HCT116 (cell line): ENCODE data around the gene PTTG1IP.

Experiments used
- EGR1 ChIP-seq: IDR thresholded peaks from 2 replicates; pipeline ENCODE4 v1.6.1; 2012; ENCODE audit warnings: low read depth
- EZH2 ChIP-seq: fragments of 200-600 bp; sonication (generic); IDR thresholded peaks from 2 replicates; pipeline ENCODE4 v1.6.1; 2017; ENCODE audit warnings: antibody characterized with exemption, mixed run types
- EZH2phosphoT487 ChIP-seq: fragments of 200-600 bp; IDR thresholded peaks from 2 replicates; pipeline ENCODE4 v1.6.1; 2018; ENCODE audit warnings: antibody characterized with exemption, borderline replicate concordance
- JUND ChIP-seq: IDR thresholded peaks from 2 replicates; pipeline ENCODE4 v1.6.1; 2012
- POLR2A ChIP-seq: IDR thresholded peaks from 2 replicates; pipeline ENCODE4 v1.7.0; 2011; ENCODE audit warnings: borderline replicate concordance; ENCODE audit not compliant: insufficient read depth, insufficient read length; ENCODE audit errors: extremely low read depth
- POLR2AphosphoS5 ChIP-seq: IDR thresholded peaks from 2 replicates; pipeline ENCODE4 v1.6.1; 2011; ENCODE audit warnings: mild to moderate bottlenecking, low read depth, low read length, moderate library complexity
- RAD21 ChIP-seq: IDR thresholded peaks from 2 replicates; pipeline ENCODE4 v1.6.1; 2012; ENCODE audit warnings: low read depth, mild to moderate bottlenecking
- SP1 ChIP-seq: IDR thresholded peaks from 2 replicates; pipeline ENCODE4 v1.6.1; 2012; ENCODE audit warnings: low read depth
- ZFX ChIP-seq: fragments of 450-650 bp; IDR thresholded peaks from 2 replicates; pipeline ENCODE4 v1.6.1; 2017
- ZNF274 ChIP-seq: fragments of 200-500 bp; sonication (Bioruptor generic); IDR thresholded peaks from 2 replicates; pipeline ENCODE4 v1.6.1; 2014; ENCODE audit warnings: mild to moderate bottlenecking, low read depth, low read length, inconsistent platforms
- TF ChIP-seq, protein P1 (sequence below): IDR thresholded peaks from 2 replicates; pipeline ENCODE4 v1.6.1; 2012; ENCODE audit warnings: low read depth
- TF ChIP-seq, protein P2 (sequence below), 3 experiments: fragments of 200-600 bp in 1 of 3; sonication (generic) in 1 of 3; IDR thresholded peaks in 2 of 3; conservative IDR thresholded peaks in 1 of 3; 2 replicates each; pipeline ENCODE4 v1.5.1; 2012 to 2017; ENCODE audit warnings: low read depth in 2 of 3, low read length in 2 of 3, antibody characterized with exemption in 1 of 3, borderline replicate concordance in 1 of 3, control low read depth in 1 of 3, mild to moderate bottlenecking in 1 of 3, mixed read lengths in 1 of 3, mixed run types in 1 of 3, moderate library complexity in 1 of 3; ENCODE audit not compliant: insufficient read depth in 1 of 3
- TF ChIP-seq, protein P3 (sequence below): IDR thresholded peaks from 2 replicates; pipeline ENCODE4 v1.6.1; 2012
- TF ChIP-seq, protein P4 (sequence below): IDR thresholded peaks from 2 replicates; pipeline ENCODE4 v1.6.1; 2012

DNA sequence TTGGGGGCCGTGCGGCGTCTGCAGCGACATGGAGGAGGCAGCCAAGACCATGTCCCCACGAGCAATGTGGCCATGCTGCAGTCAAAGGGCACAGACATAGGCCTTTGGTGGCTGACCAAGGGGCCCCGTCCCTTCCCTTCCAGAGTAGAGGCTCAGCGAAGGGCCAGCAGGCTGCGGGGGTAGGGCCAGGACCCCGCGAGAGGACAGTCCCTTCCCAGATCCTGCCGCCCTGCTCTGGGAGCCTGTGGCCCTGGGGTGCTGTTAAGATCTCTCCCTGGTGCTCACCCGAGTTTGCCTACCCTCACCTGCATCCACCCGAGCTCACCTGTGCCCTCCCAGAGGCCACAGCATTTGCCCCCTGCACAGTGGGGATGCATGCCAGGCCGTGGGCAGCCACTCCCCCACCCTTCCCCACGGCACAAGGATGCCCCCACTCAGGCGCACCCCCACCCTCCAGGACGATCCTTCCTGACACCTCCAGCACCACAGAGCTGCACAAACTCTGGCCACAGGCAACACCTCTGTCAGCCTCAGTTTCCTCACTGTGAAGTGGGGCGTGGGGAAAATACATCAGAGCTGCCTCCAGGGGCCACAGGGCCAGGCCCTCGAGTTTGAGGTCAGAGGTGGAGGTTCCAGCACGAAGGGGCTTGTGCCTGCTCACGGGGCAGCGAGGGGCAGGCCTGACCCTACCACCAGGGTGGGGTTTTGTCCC lies 31.7 kb upstream of the PTTG1IP start:
- TF ChIP-seq POLR2AphosphoS5 (no peak), POLR2A (no peak), SP1 (no peak), ZNF274 (no peak), RAD21 (no peak), EZH2 (no peak), EZH2phosphoT487 (no peak), ZFX (no peak), JUND (no peak), EGR1 (no peak)
- TF ChIP-seq, protein P1, sequence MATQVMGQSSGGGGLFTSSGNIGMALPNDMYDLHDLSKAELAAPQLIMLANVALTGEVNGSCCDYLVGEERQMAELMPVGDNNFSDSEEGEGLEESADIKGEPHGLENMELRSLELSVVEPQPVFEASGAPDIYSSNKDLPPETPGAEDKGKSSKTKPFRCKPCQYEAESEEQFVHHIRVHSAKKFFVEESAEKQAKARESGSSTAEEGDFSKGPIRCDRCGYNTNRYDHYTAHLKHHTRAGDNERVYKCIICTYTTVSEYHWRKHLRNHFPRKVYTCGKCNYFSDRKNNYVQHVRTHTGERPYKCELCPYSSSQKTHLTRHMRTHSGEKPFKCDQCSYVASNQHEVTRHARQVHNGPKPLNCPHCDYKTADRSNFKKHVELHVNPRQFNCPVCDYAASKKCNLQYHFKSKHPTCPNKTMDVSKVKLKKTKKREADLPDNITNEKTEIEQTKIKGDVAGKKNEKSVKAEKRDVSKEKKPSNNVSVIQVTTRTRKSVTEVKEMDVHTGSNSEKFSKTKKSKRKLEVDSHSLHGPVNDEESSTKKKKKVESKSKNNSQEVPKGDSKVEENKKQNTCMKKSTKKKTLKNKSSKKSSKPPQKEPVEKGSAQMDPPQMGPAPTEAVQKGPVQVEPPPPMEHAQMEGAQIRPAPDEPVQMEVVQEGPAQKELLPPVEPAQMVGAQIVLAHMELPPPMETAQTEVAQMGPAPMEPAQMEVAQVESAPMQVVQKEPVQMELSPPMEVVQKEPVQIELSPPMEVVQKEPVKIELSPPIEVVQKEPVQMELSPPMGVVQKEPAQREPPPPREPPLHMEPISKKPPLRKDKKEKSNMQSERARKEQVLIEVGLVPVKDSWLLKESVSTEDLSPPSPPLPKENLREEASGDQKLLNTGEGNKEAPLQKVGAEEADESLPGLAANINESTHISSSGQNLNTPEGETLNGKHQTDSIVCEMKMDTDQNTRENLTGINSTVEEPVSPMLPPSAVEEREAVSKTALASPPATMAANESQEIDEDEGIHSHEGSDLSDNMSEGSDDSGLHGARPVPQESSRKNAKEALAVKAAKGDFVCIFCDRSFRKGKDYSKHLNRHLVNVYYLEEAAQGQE: no peak
- TF ChIP-seq, protein P2, sequence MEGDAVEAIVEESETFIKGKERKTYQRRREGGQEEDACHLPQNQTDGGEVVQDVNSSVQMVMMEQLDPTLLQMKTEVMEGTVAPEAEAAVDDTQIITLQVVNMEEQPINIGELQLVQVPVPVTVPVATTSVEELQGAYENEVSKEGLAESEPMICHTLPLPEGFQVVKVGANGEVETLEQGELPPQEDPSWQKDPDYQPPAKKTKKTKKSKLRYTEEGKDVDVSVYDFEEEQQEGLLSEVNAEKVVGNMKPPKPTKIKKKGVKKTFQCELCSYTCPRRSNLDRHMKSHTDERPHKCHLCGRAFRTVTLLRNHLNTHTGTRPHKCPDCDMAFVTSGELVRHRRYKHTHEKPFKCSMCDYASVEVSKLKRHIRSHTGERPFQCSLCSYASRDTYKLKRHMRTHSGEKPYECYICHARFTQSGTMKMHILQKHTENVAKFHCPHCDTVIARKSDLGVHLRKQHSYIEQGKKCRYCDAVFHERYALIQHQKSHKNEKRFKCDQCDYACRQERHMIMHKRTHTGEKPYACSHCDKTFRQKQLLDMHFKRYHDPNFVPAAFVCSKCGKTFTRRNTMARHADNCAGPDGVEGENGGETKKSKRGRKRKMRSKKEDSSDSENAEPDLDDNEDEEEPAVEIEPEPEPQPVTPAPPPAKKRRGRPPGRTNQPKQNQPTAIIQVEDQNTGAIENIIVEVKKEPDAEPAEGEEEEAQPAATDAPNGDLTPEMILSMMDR (IDR thresholded peaks at IDR 0.05 in 2 of 3, conservative IDR thresholded peaks at IDR 0.05 in 1 of 3; ENCODE audit: borderline replicate concordance in 1 of 3, insufficient read depth in 1 of 3, low read depth in 2 of 3, low read length in 2 of 3): no peak
- TF ChIP-seq, protein P3, sequence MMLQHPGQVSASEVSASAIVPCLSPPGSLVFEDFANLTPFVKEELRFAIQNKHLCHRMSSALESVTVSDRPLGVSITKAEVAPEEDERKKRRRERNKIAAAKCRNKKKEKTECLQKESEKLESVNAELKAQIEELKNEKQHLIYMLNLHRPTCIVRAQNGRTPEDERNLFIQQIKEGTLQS: no peak
- TF ChIP-seq, protein P4, sequence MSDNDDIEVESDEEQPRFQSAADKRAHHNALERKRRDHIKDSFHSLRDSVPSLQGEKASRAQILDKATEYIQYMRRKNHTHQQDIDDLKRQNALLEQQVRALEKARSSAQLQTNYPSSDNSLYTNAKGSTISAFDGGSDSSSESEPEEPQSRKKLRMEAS: no peak
